PFSK-1 (cell line): ENCODE results near the gene TMEM30A.

Source experiments
- POLR2AphosphoS5 ChIP-seq: IDR thresholded peaks from 2 replicates; pipeline ENCODE4 v1.6.1; 2012; ENCODE audit warnings: low read depth, mild to moderate bottlenecking, control low read depth, low read length, moderate library complexity
- REST ChIP-seq, 2 experiments: IDR thresholded peaks; 2 replicates each; pipeline versions ENCODE4 v1.6.1 to v1.8.0; 2011 to 2012; ENCODE audit warnings: low read depth in 2 of 2, low read length in 2 of 2, control low read depth in 1 of 2, inconsistent platforms in 1 of 2, mild to moderate bottlenecking in 1 of 2, moderate library complexity in 1 of 2; ENCODE audit not compliant: insufficient read depth in 1 of 2
- SIN3A ChIP-seq: IDR thresholded peaks from 2 replicates; pipeline ENCODE4 v1.6.1; 2012; ENCODE audit warnings: mild to moderate bottlenecking, low read length, moderate library complexity, borderline replicate concordance; ENCODE audit not compliant: insufficient read depth
- TAF1 ChIP-seq: IDR thresholded peaks from 2 replicates; pipeline ENCODE4 v1.6.1; 2012; ENCODE audit warnings: low read length, control low read depth, borderline replicate concordance; ENCODE audit not compliant: insufficient read depth

- no peak for TF ChIP-seq POLR2AphosphoS5
- TF ChIP-seq SIN3A, result no peak
- TF ChIP-seq TAF1, result no peak
- TF ChIP-seq REST (IDR thresholded peaks at IDR 0.05; ENCODE audit: insufficient read depth in 1 of 2, low read depth in 2 of 2, low read length in 2 of 2), result no peak
Observed at GRCh38 chr6:75266716-75267291, 17.8 kb downstream of the TMEM30A start.
